ENCODE data around the gene C1QTNF9B. TPM values are rescaled to one million over a fixed set of nuclear protein-coding genes. Genes with fewer than 3 reads are reported as not detected.
"Not testable (repeated sequence)": the region's sequence is repeated elsewhere in the genome, so short reads cannot be mapped to it uniquely, and the experiment has no call there.

The C1QTNF9B gene
- total RNA-seq, 2 experiments from 2014 or later = not detected

DNA sequence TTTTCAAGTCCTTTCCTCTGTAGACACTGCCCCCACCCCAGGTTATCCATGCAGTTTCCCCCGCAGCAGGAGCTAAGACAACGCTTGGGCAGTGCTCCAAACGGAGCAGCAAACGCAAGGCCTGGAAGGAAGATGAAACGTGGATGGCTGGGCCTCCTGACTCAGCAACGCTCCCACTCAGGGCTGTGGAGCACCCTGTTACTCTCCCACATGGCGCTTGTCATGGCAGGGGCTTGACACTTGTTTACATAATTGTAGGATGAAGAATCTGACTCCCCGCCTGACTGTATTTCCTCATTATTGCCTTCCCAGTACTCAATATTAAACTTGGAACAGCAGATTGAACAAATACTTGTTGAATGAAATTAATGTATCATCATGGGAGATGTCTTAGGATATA is 799 bp upstream of the C1QTNF9B start:
- CTCF ChIA-PET (ENCODE audit: unreplicated experiment) = no interaction called here
- TF ChIP-seq, protein P1, sequence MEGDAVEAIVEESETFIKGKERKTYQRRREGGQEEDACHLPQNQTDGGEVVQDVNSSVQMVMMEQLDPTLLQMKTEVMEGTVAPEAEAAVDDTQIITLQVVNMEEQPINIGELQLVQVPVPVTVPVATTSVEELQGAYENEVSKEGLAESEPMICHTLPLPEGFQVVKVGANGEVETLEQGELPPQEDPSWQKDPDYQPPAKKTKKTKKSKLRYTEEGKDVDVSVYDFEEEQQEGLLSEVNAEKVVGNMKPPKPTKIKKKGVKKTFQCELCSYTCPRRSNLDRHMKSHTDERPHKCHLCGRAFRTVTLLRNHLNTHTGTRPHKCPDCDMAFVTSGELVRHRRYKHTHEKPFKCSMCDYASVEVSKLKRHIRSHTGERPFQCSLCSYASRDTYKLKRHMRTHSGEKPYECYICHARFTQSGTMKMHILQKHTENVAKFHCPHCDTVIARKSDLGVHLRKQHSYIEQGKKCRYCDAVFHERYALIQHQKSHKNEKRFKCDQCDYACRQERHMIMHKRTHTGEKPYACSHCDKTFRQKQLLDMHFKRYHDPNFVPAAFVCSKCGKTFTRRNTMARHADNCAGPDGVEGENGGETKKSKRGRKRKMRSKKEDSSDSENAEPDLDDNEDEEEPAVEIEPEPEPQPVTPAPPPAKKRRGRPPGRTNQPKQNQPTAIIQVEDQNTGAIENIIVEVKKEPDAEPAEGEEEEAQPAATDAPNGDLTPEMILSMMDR (conservative IDR thresholded peaks at IDR 0.05; ENCODE audit: low read length) = no peak
- no peak for TF ChIP-seq EZH2phosphoT487 (IDR thresholded peaks at IDR 0.05; ENCODE audit: borderline replicate concordance, low read depth, low read length)
- Histone ChIP-seq H3K79me2 (ENCODE audit: insufficient read depth, low read depth, low read length) (no peaks in the 10 kb centered on the region), H2AFZ (ENCODE audit: low read length) (no peak overlapping the region), H3K27ac (ENCODE audit: low read depth, low read length, poor library complexity, severe bottlenecking) (no peak overlapping the region), H3K4me2 (ENCODE audit: low read length) (no peak overlapping the region), H3K4me1 (ENCODE audit: insufficient read depth, low read length, poor library complexity, severe bottlenecking) (peaks cover 6% of the 10 kb centered on the region), H4K20me1 (ENCODE audit: insufficient read depth, low read length) (no peaks in the 10 kb centered on the region), H3K9me3 (ENCODE audit: low read length) (no peaks in the 10 kb centered on the region), H3K4me3 (ENCODE audit: low read depth, low read length, poor library complexity, severe bottlenecking) (no peak overlapping the region), H3K36me3 (ENCODE audit: insufficient read depth, low read length) (no peaks in the 10 kb centered on the region), H3K9me2 (ENCODE audit: insufficient read depth, low read length) (no peaks in the 10 kb centered on the region)
- intact Hi-C loops (cut with micrococcal nuclease; ENCODE audit: unreplicated experiment) = no loop called here
- BruUV-seq (replicated peaks) = no TSS peak
- POLR2A ChIA-PET = interaction anchor here (0.8 to 1.1 kb wide), 3 partner anchors 39 to 1480 kb away, joined by 3 to 6 read pairs (median 5); no protein-coding TSS in a partner anchor
- no peak for DNase-seq (ENCODE audit: low spot score)

DNA sequence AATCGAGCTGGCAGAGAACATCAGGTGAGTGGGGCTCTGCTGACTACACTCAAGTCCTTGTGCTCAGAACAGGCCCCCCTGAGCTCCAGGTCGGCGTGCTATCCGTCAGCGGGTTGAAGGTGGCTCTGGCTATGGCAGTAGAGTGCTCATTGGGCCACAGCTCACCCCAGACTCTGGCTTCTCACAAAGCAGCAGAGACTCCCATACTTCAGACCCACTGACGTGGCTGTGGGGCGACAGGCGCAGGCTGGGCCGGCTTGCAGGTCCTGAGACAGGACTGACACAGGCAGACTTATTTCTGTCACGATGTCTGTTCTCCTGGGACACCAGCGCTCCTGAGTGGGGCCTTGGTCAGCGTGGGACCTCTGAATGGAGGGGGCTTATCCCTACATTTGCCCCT is 2.6 kb downstream of the C1QTNF9B start:
- DNase-seq (ENCODE audit: low spot score); POLR2A ChIA-PET; H3K4me3 ChIP-seq (ENCODE audit: low read depth, low read length, poor library complexity, severe bottlenecking); H3K4me2 ChIP-seq (ENCODE audit: low read length); H3K9me3 ChIP-seq (ENCODE audit: low read length); CTCF ChIA-PET (ENCODE audit: unreplicated experiment); H3K9me2 ChIP-seq (ENCODE audit: insufficient read depth, low read length); H3K27ac ChIP-seq (ENCODE audit: low read depth, low read length, poor library complexity, severe bottlenecking); H4K20me1 ChIP-seq (ENCODE audit: insufficient read depth, low read length); H2AFZ ChIP-seq (ENCODE audit: low read length); H3K79me2 ChIP-seq (ENCODE audit: insufficient read depth, low read depth, low read length); intact Hi-C loops (cut with micrococcal nuclease; ENCODE audit: unreplicated experiment); BruUV-seq (replicated peaks); H3K36me3 ChIP-seq (ENCODE audit: insufficient read depth, low read length); H3K4me1 ChIP-seq (ENCODE audit: insufficient read depth, low read length, poor library complexity, severe bottlenecking): not testable (repeated sequence)

DNA sequence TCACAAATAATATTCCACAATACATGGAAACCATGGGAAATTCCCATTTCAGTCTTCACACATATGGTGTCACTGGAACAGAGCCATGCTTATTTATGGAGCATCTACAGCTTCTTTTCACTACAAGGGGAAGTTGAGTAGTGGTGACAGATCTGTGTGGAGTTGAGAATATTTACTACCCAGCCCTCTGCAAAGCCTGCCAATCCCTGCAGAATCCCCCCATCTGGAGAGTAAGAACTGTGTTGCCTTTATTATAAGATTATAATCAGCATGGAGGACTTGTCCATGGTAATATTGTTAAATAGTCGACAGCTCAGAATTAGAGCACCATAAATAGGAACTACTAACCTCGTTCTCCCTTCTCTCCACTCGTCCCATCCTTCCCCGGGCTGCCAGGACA is 3.5 kb downstream of the C1QTNF9B start:
- H2AFZ ChIP-seq (ENCODE audit: low read length); CTCF ChIA-PET (ENCODE audit: unreplicated experiment); POLR2A ChIA-PET; H3K4me2 ChIP-seq (ENCODE audit: low read length); DNase-seq (ENCODE audit: low spot score); H3K4me3 ChIP-seq (ENCODE audit: low read depth, low read length, poor library complexity, severe bottlenecking); H4K20me1 ChIP-seq (ENCODE audit: insufficient read depth, low read length); BruUV-seq (replicated peaks); H3K79me2 ChIP-seq (ENCODE audit: insufficient read depth, low read depth, low read length); H3K9me3 ChIP-seq (ENCODE audit: low read length); H3K27ac ChIP-seq (ENCODE audit: low read depth, low read length, poor library complexity, severe bottlenecking); H3K36me3 ChIP-seq (ENCODE audit: insufficient read depth, low read length); intact Hi-C loops (cut with micrococcal nuclease; ENCODE audit: unreplicated experiment); H3K4me1 ChIP-seq (ENCODE audit: insufficient read depth, low read length, poor library complexity, severe bottlenecking); H3K9me2 ChIP-seq (ENCODE audit: insufficient read depth, low read length): not testable (repeated sequence)

Measured in OCI-LY7 (cell line).